Measurements from ENCODE around the gene TTLL10. TPM values are rescaled to one million over a fixed set of nuclear protein-coding genes. Genes with fewer than 3 reads are reported as not detected.

The TTLL10 gene
- total RNA-seq, 1 experiment from 2014 or later = 0.68 TPM

DNA sequence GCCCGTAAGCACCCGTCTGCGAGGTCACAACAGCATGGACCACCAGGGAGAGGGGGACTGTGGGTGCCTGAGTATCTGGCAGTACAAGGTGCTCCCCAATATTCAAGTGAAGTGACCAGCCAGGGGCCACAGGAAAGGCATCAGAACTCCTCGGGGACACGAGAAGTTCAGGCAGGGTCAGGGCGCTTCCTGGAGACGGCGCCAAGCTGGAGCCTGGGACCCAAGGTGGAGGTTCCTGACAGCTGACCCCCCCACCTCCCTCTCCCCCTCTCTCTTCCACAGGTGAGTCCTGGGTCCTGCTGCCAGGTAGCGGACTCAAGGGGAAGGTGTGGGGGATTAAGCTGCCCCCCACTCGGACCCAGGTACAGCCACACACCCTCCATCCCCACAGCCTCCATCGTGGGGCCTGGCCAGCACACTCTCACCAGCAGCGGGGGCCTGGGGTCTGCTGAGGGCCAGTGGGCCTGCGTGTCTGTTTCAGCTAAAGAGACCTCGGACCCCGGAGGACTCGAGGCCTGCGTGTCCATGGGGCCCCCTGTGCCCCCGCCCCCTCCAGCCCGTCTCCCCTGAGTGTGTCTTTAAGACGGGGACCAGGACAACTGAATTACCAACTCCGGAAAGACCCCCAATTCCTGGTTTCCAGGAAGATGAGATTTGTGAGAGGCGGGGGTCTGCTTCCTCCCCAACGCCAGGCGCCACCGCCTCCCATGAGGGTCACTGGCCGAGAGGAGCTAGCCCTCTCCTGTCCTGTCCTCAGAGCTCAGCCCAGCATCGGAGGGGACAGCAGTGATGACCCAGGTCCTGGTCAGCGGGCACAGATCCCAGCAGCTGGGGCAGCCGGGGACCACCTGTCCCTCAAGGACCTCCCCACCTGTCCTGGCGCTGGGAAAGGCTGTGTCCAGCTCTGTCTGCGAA is 26.5 kb downstream of the TTLL10 start:
- Mint-ChIP-seq H3K4me1 (peaks cover 3 to 4% of the 10 kb centered on the region in 2 experiments; a peak in 3 of 4 replicates), H3K27me3 (ENCODE audit: low read depth) (peaks cover 25% of the 10 kb centered on the region), H3K4me3 (peak overlapping the region; percentile 50 to 66), H3K36me3 (ENCODE audit: insufficient read depth in 1 of 3, low read depth in 3 of 3) (no peaks in the 10 kb centered on the region), H3K27ac (no peak overlapping the region; a peak in 1 of 7 replicates), H3K9me3 (peaks cover under 1 to 4% of the 10 kb centered on the region in 2 experiments; a peak in 4 of 5 replicates)
- H3K23ac ChIP-seq (ENCODE audit: insufficient read length, low read depth, low read length) = no peak overlapping the region
- H3K27ac ChIP-seq (ENCODE audit: insufficient read length, low read depth, low read length) = no peak overlapping the region
- peak; percentile 46 for DNase-seq
- H4K8ac ChIP-seq (replicated peaks; ENCODE audit: insufficient read length, low read depth, low read length) = no peak overlapping the region
- no peak overlapping the region for H2AFZ ChIP-seq (ENCODE audit: low read length)
- H4K20me1 ChIP-seq (ENCODE audit: control insufficient read depth, insufficient read depth, insufficient read length) = no peaks in the 10 kb centered on the region
- H3K4me2 ChIP-seq (ENCODE audit: insufficient read depth, insufficient read length, low read length) = no peak overlapping the region
- no peak overlapping the region for H3K9ac ChIP-seq (ENCODE audit: extremely low read depth, insufficient read length, low read length)
- H3K9me3 ChIP-seq (ENCODE audit: control insufficient read depth, low read depth, low read length) = no peaks in the 10 kb centered on the region
- no peak overlapping the region for H2BK12ac ChIP-seq (ENCODE audit: insufficient read length, low read depth, low read length)
- peaks cover 3% of the 10 kb centered on the region for H3K23me2 ChIP-seq (ENCODE audit: insufficient read length, low read depth, low read length, poor library complexity, severe bottlenecking)
- no peak overlapping the region for H2AK5ac ChIP-seq (ENCODE audit: insufficient read length, low read length)
- H3K79me1 ChIP-seq (ENCODE audit: insufficient read depth, low read depth, low read length, poor library complexity, severe bottlenecking) = no peaks in the 10 kb centered on the region
- no peaks in the 10 kb centered on the region for H3K4me1 ChIP-seq (ENCODE audit: insufficient read depth, low read length)
- no CpG with 5 or more reads among the region's 31 CpGs for WGBS (ENCODE audit: extremely low coverage, insufficient read length, low lambda C conversion rate)
- H3K4ac ChIP-seq (ENCODE audit: low read depth, low read length) = no peak overlapping the region
- H4K91ac ChIP-seq (ENCODE audit: insufficient read length, low read depth, low read length) = no peak overlapping the region
- H2BK20ac ChIP-seq (ENCODE audit: low read depth, low read length, poor library complexity, severe bottlenecking) = no peak overlapping the region
- H3K56ac ChIP-seq (ENCODE audit: insufficient read length, low read depth, low read length) = no peak overlapping the region
- no peak overlapping the region for H3T11ph ChIP-seq (ENCODE audit: low read length)
- H2BK5ac ChIP-seq (ENCODE audit: insufficient read length, low read length) = no peak overlapping the region
- H2BK120ac ChIP-seq (ENCODE audit: low read depth, low read length, poor library complexity, severe bottlenecking) = no peak overlapping the region
- TF ChIP-seq, protein P1, sequence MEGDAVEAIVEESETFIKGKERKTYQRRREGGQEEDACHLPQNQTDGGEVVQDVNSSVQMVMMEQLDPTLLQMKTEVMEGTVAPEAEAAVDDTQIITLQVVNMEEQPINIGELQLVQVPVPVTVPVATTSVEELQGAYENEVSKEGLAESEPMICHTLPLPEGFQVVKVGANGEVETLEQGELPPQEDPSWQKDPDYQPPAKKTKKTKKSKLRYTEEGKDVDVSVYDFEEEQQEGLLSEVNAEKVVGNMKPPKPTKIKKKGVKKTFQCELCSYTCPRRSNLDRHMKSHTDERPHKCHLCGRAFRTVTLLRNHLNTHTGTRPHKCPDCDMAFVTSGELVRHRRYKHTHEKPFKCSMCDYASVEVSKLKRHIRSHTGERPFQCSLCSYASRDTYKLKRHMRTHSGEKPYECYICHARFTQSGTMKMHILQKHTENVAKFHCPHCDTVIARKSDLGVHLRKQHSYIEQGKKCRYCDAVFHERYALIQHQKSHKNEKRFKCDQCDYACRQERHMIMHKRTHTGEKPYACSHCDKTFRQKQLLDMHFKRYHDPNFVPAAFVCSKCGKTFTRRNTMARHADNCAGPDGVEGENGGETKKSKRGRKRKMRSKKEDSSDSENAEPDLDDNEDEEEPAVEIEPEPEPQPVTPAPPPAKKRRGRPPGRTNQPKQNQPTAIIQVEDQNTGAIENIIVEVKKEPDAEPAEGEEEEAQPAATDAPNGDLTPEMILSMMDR (conservative IDR thresholded peaks at IDR 0.05) = no peak
- H3K27me3 ChIP-seq (ENCODE audit: insufficient read depth, low read length) = no peaks in the 10 kb centered on the region; the same call in 1 of the 2 replicates
- H3K79me2 ChIP-seq (ENCODE audit: insufficient read depth, low read length) = no peaks in the 10 kb centered on the region
- H4K5ac ChIP-seq (ENCODE audit: insufficient read length, low read depth, low read length) = no peak overlapping the region
- no peak overlapping the region for H3K14ac ChIP-seq (ENCODE audit: insufficient read depth, low read length)
- no peak overlapping the region for H3K18ac ChIP-seq (ENCODE audit: insufficient read length, low read depth, low read length)
- no peak overlapping the region for H2BK15ac ChIP-seq (ENCODE audit: low read depth, low read length)

Data from H9 (cell line).